Activated CD8-positive, alpha-beta memory T cell treated with anti-CD3 and anti-CD28 coated beads for 4 hours (primary cell): ENCODE data around the gene PLEKHM3.
"Not testable (repeated sequence)": the region's sequence is repeated elsewhere in the genome, so short reads cannot be mapped to it uniquely, and the experiment has no call there.

ENCODE experiments used
- DNase-seq, 2 donors: peaks; one replicate each; pipeline ENCODE4 v3.0.0-alpha.2; 2020; ENCODE audit warnings: low read depth in 2 of 2

The PLEKHM3 gene

DNA sequence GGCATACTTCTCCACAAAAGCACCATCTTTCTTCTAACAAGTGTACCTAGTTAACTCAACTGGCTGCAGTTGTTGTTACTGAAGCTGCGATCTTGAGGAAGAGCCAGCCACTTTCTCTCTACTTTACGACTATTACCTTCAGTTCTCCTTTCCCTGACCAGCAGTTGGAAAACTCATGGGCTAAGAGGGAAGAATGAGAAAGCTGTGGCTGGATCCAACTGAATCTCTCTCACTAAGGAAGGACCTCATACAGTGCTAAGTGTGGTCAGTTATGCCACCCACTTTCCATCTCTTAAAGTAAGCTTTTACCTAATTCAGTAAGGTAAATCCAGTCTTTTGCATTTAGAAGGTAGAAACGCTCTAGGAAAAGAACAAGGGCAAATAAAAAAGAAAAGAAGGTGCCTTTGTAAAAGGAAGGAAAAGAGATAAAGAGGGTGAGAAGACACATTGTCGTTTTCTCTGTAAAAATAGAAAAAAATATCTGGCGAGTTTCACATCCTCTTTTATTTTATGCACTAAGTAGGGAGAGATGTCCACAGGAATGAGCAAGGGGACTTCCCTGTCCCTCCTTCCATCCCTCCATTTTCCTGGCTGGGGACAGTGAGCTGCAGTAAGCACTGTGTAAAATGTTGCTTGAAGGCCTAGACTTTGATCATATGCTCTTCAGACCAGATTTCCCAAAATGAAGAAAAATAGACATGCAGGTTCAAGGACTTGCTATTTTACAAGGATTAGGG is 73.4 kb downstream of the PLEKHM3 start:
- DNase-seq, result no peak

DNA sequence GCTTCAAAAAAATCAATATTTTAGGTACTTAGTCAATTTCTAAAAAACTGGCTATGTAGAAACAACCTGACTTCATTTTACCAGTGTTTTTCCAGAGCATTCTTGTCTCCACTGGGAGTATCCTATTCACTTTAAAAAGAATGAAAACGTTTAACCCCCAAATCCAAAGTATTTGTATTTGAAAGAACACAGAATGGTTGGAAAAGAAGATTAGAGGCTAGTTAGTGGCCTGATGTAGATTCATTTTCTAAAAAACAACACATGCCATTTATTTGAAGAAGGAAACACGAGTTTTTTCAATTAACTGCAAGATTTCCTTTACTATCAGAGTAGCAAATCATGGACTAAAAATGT is 74.6 kb downstream of the PLEKHM3 start:
- no peak for DNase-seq

DNA sequence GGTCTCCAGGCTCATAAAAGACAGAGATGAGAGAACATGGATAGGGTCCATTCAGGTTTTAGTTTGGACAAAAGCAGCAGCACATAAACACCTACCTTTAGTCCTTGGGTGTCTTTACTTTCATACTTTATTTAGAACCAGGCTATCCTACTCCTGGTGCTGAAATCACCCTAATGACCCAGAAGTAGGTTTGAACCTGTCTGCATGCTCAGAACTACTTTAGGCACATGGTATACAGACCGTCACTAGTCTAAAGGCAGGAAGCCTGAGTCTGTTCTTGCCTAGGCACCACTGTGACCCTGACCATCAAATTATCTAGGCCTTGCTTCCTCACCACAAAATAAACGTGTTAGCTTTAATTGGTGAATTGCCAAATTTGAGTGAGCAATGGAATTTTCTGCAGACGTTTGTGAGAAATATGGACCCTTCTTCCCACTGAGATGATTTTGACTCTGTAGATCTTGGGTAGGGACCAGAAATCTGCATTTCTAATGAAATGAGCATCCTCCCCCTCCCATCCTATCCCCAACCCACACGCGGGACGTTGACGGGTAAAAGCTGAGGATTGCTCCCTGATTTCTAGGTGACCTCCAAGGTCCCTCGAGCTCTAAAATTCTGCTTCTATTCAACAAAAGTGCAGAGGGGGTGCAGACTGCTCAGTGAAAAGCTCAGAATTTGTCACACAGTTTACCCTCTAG is 75.1 kb downstream of the PLEKHM3 start:
- no peak for DNase-seq

DNA sequence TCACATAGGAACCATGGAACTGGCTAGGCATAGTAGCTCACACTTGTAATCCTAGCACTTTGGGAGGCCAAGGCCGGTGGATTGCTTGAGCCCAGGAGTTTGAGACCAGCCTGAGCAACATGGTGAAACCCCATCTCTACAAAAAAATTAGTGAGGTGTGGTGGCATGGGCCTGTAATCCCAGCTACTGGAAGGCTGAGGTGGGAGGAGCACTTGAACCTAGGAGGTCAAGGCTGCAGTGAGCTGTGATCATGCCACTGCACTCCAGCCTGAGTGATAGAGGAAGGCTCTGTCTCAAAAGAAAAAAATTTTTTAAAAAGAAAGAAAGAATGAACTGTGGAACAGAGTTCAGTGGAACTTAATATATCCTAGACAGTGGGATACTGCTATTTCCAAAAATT is 76.1 kb downstream of the PLEKHM3 start:
- not testable (repeated sequence) for DNase-seq

DNA sequence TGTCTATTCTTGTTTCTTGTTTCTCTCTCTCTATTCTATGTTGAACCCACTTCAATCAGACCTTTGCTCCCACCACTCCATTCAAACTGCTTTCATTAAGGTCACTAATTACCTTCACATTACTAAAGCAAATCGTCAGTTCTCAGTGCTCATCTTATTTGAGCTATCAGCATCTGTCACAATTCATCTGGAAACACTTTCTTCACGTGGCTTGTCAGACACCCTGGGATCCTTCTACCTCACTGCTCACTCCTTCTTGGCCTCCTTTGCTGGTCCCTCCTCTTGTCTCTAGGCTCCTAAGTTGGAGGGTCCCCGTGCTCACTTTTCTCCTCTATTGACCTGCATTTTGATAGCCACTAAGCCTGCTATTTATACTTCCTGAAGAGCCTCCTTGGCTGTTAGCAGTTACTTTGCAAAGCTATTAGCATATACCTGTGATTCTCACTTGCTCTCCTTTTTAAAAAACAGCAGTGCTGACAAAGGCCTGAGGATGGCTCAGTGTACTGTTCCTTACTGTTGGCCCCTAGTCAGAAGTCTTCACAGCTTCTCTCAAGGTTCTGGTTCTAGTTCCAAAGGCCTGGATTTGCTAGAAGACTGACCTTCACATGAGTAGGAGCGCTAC is 80.2 kb downstream of the PLEKHM3 start:
- no peak for DNase-seq

DNA sequence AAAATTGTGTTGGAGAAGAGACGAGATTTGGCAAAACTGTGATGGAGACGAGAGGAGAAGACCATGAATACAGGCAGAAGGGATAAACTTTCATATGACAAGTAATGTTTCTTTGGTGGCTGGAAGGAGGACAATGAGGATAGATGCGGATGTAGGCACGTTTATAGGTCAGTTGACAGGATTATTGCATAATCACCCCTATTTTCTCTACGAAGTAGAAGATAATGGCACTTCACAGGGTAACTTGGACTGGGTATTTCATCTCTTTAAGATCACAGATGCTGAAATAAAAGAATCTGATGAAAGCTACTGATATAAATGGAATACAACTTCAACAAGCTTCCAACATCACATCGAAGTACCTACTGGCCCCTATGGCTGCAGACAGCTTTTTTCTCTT is 81.0 kb downstream of the PLEKHM3 start:
- no peak for DNase-seq

DNA sequence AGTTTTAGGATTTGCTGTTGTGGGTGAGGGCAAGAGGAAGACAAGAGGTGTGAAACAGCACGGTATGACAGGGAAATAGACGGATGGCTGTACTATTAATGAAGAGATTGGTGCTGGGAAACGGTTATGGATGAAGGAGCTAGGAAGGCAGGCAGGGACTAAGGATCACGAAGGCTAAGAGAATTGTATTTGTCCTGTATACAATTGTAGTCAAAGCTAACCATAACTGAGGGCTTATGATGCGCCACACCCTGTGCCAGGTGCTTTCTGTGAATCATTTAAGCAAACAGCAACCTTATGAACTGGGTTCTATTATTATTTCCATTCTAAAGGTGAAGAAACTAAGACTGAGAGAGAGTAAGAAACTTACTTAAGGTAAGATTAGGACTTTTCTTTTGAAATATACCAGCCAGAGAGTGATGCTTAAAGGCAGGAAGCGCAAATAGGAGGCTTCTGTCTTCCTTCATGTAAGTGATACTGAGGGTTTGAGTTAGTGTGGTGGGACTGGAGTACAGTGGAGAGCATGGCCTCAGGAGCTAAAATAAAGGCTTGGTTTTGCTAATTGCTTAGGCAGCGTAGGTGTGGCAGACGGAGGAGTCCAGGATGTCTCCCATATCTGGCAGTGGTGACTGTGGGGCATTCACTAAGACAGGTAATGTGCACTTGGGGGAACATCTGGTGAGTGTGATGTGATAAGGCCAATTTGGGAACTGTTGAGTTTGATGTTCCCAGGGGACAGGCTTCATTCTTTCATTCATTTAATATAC is 85.8 kb downstream of the PLEKHM3 start:
- DNase-seq, result no peak

DNA sequence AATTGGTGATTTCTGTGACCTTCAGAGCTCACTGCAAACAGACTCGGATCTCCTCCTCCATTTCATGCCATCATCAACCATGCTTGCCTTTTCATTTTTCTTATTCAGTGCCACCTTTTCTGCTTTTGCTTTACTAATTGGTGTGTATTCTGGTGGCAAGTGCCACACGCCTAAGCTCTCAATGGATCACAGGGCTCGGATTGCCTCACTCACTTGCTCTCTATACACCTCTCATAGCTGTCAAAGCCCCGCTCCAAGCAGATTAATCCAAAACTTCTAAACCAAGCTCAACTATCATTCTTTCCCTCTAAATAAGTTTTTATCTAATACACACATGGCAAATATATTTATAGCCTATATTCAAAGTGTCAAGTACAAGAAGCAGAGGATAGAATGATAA is 86.4 kb downstream of the PLEKHM3 start:
- no peak for DNase-seq

DNA sequence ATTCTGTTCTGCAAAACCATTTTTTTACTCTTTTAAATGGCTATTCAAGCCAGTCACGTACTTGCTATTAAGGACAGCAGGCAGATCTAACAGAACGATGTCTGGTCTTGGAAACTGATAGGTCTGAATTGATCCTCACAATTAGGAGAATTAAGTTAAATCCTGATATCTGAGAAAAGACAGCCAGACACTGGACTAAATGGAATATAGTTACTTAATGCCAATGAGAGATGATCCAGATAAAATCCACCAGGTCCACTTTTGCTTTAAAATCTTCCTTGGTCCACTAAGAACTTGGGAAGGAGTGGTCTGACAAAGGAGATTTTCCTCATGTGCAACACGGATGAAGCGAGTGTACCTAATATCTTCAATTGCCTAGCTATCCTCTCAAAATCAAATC is 86.9 kb downstream of the PLEKHM3 start:
- DNase-seq, result no peak

DNA sequence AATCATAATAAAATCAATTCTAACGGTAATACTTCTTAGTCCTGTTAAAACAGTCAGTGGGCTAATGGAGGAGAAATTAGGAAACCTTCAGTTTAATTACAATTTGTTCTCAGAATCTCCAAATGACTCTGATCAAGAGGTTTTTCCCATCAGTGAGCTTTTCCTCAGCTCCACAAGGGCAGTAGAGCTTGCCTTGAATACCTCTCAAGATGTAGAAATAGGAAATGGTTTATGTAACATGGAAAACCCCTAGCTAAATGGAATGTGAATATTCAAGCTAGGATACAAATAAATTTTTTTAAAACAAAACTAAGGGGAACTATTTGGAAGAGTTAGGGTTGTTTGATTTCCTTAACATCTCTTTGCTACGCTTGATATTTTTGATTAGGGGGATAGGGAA is 87.5 kb downstream of the PLEKHM3 start:
- no peak for DNase-seq

DNA sequence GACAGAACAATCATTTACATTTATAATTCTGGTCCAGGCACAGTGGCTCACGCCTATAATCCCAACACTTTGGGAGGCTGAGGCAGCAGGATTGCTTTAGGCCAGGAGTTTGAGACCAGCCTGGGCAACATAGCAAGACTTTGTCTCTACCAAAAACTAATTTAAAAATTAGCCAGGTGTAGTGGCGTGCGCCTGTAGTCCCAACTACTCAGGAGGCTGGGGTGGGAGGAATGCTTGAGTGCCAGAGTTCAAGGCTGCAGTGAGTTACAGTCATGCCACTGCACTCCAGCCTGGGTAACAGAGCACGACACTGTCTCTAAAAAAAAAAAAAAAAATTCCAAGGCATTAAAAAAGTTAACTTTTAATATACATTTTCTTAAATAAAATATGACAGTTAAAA is 88.1 kb downstream of the PLEKHM3 start:
- no peak for DNase-seq

DNA sequence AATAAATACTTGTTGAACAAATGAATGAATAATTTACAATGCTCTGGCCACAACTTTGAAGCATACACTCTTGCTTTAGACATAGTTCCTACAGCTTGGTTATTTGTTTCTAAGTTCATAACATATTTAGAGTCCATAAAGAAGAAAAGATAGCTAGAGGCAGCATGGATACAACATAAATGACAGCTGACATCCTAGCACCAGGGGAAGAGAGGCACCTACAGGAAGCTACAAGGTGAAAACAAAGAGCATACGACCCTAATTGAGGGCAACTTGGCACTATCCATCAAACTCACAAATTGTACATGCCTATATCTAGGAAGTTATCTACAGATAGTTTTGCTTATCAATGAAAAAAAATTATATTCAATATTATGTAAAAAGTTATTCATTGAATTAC is 88.9 kb downstream of the PLEKHM3 start:
- DNase-seq, result no peak

DNA sequence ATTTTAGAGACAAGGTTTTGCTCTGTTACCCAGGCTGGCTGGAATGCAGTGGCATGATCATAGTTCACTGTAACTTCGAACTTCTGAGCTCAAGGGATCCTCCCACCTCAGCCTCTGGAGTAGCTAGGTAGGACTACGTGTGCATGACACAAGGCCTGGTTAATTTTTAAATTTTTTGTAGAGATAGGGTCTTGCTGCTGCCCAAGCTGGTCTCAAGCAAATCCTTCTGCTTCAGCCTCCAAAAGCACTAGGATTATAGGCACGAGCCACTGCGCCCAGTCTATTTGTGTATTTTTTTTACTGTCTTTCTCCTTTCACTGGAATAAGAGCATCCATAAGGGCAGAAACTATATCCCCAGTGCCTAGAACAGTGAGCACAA is 89.3 kb downstream of the PLEKHM3 start:
- DNase-seq, result no peak

DNA sequence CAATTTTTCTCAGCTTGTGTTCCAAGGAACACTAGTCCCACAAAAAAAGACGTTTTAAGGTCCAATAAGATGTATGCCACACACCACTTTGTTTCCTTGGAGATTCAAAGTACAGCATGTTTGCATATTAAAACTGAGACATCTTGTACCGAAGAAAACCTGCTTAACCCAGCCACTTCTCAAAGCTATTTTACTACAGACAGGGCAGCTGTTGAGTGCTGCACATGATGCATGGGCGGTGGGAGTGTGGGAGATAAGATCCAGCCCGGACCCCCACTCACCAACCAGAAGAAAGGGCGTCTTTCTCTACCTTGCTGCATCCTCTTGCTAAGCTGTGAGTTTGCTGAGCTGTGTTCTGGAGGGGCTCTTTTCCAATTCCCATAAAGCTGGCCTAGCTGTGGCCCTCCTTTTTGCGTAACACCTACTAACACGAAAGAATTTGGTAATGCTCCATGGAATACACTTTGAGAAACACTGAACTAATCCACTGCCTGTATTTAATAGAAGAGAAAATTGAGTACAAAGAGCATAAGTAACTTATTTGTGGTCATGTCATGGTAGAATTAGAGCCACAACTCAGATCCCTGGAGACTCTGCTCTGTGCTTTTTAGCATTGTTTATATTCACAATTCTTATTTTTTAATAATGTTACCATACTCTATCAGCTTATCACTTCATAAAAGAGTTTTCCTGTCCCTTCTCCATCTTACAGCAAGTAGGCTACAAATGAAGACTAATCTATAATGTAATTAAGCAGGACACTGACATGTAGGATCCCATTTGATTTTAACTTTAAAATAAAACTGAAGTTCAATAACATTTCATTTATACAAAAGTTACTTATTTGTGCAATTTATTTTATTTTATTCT is 90.0 kb downstream of the PLEKHM3 start:
- DNase-seq, result no peak

DNA sequence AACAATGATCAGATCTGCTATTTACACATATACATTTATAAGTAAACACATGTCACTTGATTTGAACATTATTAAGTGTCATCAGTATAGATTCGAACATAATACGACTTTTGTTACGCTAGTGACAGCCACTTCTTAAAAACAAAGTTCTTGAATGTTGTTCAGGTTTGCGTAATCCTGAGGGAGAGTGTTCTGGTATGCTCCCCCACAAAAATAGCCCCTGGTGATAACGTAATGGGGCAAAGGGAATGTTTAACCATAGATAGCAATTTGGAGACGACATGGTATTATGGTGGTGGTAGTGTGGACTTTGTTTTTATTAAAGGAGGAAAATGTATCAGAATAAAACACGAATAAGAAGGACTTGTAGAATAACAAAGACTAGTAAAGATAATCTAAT is 90.6 kb downstream of the PLEKHM3 start:
- no peak for DNase-seq

DNA sequence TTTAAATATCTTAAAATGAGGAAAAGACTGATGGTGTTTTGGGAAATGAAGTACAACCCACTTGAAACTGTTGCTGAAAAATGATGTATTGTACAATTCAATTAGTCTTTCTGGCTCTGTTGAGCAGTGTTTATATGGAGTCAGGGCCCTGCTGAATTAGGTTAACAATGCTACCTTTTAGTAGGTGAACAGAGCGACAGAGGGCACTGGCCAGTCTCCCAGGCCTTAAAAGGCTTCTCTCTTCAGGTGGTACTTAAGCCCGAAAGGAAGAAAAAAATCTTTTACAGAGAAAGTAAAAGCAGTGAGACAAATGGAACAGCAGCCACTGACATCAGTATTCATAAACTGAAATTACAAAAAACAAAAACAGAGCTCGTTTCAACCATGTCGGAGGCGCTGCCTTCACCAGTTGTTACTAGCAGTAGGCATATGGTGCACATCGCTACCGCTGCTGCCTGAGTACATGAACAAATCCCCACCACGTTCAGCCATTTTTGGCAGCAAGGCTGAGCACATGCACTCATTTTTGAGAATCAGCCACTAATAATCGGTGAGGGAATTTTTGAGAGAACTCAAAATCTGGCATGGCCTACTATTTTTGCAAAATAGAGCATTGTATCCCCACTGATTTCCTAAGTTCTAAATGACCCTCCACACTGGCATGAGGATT is 91.8 kb downstream of the PLEKHM3 start:
- no peak for DNase-seq

DNA sequence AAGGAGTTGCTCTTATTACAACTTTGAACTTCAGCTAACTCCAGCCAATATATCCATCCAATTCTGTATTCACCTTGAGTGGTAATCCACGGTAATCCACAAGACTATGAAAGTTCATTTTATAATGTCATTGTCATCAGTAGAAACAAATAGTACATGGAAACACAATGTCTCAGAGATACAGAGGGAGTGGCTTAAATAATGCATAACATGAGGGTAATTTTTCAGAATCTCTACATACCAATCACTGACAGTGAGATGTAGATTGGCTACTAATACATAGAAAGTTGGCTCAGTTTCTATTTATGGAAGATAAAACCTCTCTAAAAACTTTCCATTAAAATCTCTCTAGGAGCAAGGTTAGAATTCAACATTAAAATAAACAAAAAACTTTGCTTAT is 93.2 kb downstream of the PLEKHM3 start:
- DNase-seq, result no peak

DNA sequence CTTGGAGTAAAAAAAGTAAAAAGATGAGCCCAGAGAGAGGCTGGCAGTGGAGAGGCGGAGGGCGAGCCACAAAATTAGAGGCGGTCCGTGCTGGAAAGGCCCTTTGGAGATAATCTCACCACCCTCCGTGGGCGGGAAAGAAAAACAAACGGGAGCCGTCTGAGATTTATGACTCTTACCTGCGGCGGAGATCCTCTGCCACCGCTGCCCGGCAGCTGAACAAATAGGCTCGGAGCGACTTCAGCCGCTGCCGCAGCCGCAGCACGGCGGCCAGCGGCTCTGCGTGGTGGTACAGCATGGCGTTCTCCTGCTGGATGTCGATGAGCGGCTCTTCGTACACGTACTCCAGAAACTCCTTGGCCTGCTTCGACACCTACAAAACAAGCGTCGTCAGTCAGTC is 94.6 kb downstream of the PLEKHM3 start:
- DNase-seq, result no peak

DNA sequence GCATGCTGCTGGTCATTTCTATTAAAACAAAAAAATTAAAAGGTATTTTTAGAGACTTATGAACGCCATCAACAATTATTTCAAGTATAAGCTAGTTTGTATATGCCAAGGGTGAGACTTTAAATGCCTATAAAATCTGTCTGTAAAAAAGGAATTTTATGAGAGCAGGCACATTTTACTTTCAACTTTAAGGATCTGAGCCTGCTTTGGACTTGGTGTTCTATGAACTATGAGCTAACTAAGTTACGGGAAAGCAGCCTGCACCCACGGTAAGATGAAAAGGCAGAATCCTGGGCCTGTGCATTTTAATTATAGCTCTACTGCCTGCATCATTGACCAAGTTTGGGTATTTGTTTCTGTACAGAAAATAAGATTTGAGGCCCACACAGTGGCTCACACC is 95.4 kb downstream of the PLEKHM3 start:
- no peak for DNase-seq

DNA sequence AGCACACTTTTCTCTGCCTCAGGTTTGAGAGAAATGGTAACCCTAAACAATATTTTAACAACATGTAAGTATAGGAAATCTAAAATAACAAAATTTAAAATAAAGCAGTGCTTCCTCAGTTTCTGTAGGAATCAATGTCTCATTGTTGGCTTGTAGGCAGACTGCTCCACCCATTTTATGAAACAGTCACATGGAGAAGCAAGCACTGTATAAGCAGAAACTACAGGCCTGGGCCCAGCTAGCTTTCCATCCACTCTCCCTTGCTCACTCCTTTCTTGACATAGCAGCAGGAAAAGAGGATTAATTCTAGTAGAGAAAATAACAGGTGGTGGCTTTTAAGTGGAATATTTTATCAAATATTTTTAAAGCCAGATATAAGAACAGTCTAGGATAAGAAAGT is 97.2 kb downstream of the PLEKHM3 start:
- no peak for DNase-seq

DNA sequence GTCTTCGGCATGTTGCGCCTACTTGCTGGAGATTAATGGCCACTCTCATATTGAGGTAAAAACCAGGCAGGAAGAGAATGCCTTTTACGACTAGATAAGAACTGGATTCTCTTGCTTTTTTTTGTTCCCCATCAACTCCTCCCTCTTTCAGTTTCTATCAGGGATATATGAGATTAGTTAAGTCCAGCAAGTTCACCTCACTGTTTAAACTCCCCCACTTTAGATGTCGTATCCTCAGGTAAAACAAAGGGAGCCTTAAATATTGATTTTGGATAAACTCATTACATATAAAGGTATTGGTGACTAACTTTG is 98.4 kb downstream of the PLEKHM3 start:
- no peak for DNase-seq
